Measurements from ENCODE around the gene DNAJC5.

Gene DNAJC5

DNA sequence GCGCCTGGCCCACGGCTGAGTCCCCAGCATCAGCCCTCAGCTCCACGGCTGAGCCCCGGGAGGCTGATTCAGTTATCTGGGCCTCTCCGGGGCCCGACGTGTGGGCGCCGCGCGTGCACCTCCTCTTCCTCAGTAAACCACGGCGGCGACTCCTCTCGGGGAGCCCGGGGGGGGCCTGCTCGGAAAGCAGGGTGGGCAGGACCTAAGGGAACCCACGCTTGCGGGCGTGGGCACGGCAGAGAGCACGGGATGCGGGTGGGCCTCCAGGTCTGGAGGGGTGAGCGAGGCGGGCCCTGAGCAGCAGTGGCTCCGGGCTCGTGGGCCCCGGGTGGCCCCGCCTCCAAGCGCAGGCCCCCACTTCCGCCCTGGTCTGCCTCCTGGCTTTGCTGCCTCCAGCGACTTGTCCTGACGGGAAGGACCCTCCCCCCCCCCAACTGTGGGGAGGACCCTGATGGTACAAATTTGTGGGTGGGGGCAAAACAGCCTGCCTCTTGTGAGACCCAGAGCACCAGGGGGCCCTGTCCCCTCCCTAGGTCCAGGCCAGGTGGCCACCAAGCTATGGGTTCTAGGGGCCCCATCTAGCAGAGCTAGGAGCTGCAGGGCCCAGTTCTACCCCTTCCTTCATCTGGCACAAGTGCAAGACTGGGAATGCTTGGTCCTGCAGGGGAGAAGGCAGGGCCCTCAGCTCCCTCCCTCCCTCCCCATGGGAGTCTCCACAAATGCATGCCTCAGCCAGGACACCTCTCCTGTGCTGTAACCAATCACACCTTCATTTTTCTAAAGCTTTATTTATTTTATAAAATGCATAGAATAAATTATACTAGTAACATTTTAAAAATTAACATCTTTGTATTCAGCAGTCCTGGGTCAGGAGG is 44.4 kb downstream of the DNAJC5 start:
- no peak overlapping the region for H3K4me3 Mint-ChIP-seq
- no peaks in the 10 kb centered on the region for H3K9me3 Mint-ChIP-seq
- H3K4me1 Mint-ChIP-seq: peaks cover 20% of the 10 kb centered on the region

DNA sequence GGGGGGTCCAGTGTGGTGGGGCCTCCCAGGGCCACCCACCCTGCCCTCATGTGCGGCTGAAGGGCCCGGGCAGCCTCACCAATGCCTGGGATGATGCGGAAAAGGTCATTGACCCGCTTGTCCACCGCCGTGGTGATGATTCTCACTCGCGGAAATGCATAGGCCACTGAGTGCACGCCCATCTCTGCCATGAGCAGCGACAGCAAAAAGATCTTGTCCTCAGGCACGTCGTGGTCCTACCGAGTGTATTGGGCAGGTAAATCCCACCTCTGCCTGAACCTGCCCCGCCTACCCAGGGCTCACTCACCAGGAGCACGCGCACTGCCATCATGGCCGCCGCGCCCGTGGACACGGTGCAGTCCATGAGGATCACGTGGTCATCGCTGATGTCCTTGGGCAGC is 45.1 kb downstream of the DNAJC5 start:
- Mint-ChIP-seq H3K27ac (no peak overlapping the region), H3K36me3 (ENCODE audit: low read depth) (peaks cover 27% of the 10 kb centered on the region), H3K27me3 (ENCODE audit: low read depth, poor library complexity) (no peaks in the 10 kb centered on the region), H3K4me3 (no peak overlapping the region), H3K4me1 (peaks cover 12% of the 10 kb centered on the region), H3K9me3 (no peaks in the 10 kb centered on the region)
- DNase-seq: no peak
- TF ChIP-seq, protein P1, sequence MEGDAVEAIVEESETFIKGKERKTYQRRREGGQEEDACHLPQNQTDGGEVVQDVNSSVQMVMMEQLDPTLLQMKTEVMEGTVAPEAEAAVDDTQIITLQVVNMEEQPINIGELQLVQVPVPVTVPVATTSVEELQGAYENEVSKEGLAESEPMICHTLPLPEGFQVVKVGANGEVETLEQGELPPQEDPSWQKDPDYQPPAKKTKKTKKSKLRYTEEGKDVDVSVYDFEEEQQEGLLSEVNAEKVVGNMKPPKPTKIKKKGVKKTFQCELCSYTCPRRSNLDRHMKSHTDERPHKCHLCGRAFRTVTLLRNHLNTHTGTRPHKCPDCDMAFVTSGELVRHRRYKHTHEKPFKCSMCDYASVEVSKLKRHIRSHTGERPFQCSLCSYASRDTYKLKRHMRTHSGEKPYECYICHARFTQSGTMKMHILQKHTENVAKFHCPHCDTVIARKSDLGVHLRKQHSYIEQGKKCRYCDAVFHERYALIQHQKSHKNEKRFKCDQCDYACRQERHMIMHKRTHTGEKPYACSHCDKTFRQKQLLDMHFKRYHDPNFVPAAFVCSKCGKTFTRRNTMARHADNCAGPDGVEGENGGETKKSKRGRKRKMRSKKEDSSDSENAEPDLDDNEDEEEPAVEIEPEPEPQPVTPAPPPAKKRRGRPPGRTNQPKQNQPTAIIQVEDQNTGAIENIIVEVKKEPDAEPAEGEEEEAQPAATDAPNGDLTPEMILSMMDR (IDR thresholded peaks at IDR 0.05): no peak

More for the DNA sequence above, 44.4 kb downstream of the DNAJC5 start:
- DNase-seq: no peak
- no peaks in the 10 kb centered on the region for H3K27me3 Mint-ChIP-seq (ENCODE audit: low read depth, poor library complexity)
- no peak overlapping the region for H3K27ac Mint-ChIP-seq
- peaks cover 34% of the 10 kb centered on the region for H3K36me3 Mint-ChIP-seq (ENCODE audit: low read depth)
- TF ChIP-seq, protein P1 (IDR thresholded peaks at IDR 0.05): no peak

DNA sequence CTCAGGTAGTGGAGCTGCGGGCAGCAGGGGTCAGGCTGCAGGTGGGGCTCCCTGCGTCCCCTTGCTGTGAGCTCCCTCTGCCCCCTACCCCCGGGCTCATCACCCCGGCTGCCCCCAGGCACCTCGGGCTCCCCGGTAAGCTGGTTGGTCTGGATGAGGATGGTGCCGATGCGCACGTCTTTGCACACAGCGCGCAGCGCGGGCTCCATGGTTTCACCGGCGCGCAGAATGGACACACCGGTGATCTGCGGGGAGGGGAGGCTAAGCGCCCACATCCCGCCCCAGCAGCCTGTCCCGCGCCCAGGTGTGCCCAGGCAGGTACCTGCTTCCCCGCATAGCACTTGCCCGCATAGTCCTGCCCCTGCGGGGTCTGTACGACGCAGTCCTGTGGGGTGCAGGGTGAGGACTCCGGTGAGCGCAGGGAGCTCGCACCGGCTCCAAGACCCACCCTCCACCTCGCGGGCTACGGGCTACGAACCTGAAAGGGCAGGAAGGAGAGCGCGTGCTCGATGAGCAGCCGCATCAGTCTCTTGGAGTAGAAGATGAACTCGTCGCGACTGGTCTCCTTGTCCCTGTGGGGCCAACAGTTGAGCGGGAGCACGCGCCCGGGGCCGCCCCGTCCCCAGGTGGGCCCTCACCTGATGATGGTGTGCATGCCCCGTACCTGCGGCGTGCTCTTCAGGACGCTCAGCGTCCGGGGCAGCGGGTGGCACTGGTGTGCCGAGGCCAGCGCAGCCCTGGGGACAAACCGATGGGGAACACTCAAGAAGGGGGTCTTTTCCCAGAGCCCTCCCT is 45.7 kb downstream of the DNAJC5 start:
- TF ChIP-seq, protein P1 (IDR thresholded peaks at IDR 0.05): no peak
- H3K9me3 Mint-ChIP-seq: no peaks in the 10 kb centered on the region
- no peak overlapping the region for H3K27ac Mint-ChIP-seq
- H3K4me3 Mint-ChIP-seq: no peak overlapping the region
- no peak for DNase-seq
- H3K4me1 Mint-ChIP-seq: peaks cover 11% of the 10 kb centered on the region
- no peaks in the 10 kb centered on the region for H3K27me3 Mint-ChIP-seq (ENCODE audit: low read depth, poor library complexity)
- peaks cover 21% of the 10 kb centered on the region for H3K36me3 Mint-ChIP-seq (ENCODE audit: low read depth)

DNA sequence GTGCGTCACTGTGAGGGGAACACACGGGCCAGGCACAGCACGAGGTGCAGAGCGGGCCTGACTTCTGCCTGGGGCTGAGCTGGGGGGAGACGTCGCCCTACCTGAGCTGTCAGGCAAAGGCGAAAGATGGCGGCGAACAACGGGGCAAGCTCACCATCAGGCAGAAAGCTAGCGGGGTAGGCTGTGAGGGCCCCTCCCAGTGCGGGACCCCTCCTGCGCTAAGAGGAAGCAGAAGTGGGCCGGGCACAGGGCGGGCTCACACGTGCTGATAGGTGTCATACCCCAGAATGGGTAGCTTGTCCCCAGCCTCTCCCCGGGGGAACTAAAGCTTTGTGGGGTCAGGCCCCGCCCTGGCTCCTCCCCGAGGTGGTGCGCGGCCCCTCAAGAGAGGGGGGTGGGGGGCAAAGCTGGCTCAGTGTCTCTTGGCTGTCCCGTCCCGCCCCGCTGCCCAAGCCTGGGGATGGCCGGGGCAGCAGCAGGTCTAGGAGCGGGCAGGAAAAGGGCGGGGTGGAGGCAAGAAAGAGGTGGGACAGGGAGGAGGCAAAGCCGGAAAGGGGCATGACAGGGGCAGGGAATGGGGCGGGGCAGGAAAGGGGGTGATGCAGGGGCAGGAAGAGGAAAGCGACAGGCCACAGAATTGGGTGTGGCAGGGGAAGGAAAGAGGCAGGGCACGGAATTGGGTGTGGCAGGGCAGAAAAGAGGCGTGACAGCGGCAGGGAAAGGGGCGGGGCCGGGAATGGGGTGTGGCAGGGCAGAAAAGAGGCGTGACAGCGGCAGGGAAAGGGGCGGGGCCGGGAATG is 46.6 kb downstream of the DNAJC5 start:
- Mint-ChIP-seq H3K4me1 (peaks cover 5% of the 10 kb centered on the region), H3K36me3 (ENCODE audit: low read depth) (peaks cover 13% of the 10 kb centered on the region), H3K4me3 (no peak overlapping the region), H3K9me3 (no peaks in the 10 kb centered on the region), H3K27ac (no peak overlapping the region), H3K27me3 (ENCODE audit: low read depth, poor library complexity) (no peaks in the 10 kb centered on the region)
- no peak for DNase-seq
- TF ChIP-seq, protein P1 (IDR thresholded peaks at IDR 0.05): no peak

DNA sequence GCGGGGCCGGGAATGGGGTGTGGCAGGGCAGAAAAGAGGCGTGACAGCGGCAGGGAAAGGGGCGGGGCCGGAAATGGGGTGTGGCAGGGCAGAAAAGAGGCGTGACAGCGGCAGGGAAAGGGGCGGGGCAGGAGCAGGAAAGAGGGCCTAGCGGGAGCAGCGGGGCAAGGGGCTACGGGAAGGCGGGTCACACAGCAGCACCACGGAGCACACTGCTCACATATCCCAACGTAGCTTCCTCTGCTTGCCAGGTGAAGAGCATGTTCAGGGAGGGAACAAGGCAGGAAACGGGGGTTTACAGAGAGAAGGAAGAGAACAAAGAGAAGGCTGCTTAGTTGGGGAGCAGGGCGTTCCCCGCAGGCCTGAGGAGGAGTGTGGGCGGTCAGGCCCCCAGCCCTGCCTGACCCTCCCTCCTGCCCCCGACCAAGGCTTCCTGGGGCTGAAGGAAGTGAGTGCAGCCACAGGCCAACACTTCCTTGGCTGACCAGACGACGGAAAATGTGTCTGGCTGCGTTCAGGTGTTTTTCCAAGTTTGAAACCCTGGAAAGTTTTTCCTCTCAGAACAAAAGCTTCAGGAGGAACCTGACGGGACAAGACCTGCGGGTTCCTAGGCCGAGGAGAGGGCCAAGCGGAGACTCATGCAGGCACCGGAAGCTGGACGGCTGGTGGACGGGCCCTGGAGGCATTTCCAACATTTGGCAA is 47.5 kb downstream of the DNAJC5 start:
- peaks cover 7% of the 10 kb centered on the region for H3K36me3 Mint-ChIP-seq (ENCODE audit: low read depth)
- H3K27me3 Mint-ChIP-seq (ENCODE audit: low read depth, poor library complexity): no peaks in the 10 kb centered on the region
- DNase-seq: peak; percentile 63
- H3K9me3 Mint-ChIP-seq: no peaks in the 10 kb centered on the region
- TF ChIP-seq, protein P1 (IDR thresholded peaks at IDR 0.05): no peak
- H3K4me3 Mint-ChIP-seq: peak overlapping the region; percentile 69
- H3K4me1 Mint-ChIP-seq: peaks cover 12% of the 10 kb centered on the region
- no peak overlapping the region for H3K27ac Mint-ChIP-seq
